Activated naive CD8-positive, alpha-beta T cell (primary cell): ENCODE results near the gene WDFY3.

Source experiments
- H3K27ac Mint-ChIP-seq: one replicate; pipeline ENCODE4 v1.8.0; 2021; ENCODE audit warnings: mixed read lengths
- H3K27me3 Mint-ChIP-seq: one replicate; pipeline ENCODE4 v1.8.0; 2021; ENCODE audit warnings: mixed read lengths
- H3K36me3 Mint-ChIP-seq: one replicate; pipeline ENCODE4 v1.8.0; 2021; ENCODE audit warnings: mixed read lengths
- H3K4me1 Mint-ChIP-seq: one replicate; pipeline ENCODE4 v1.8.0; 2021; ENCODE audit warnings: low read depth, mixed read lengths
- H3K4me3 Mint-ChIP-seq: one replicate; pipeline ENCODE4 v1.8.0; 2021; ENCODE audit warnings: mild to moderate bottlenecking, mixed read lengths
- H3K9me3 Mint-ChIP-seq: one replicate; pipeline ENCODE4 v1.8.0; 2021; ENCODE audit warnings: low read depth, mixed read lengths

Gene WDFY3

DNA sequence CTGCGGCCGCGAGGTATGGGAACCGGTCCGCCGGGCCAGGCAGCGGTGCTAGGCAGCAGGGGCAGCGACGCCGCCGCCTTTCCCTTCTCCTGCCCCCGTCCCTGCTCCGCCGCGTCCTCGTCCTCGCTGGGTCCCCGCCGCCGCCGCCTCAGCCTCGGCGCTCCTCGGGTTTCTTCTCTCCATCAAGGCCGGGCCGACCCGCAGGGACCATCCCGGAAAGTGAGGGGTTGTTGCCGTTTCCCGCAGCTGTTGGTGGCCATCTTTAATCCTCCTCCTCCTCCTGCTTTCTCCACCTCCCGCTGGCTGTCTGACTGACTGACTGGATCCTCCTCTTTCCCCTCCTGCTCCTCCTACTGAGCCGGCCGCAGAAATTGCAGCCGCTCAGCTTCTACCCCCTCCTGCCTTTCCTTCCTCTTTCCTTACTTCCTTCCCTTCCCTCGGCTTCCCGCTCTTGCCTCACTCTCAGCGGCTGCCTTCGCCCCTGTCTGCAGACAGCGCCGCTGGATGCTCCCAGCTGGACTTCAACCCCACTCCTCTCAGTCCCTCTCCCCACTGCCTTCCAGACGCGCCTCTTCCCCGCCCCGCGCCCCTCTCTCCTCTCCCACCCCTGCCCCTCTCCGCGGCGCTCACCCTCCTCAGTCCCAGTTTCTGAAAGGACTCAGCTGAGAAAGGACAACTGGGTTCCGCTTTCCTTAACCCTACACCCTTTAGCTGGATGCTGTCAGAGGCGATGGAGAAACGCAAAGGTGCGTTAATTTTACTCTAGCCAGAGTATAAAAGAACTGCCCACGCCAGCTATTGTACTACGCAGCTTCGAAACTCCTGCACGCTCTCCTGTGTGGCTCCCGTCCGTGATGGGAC lies at the start of gene WDFY3:
TSS of gene WDFY3 (minus strand) at position 309 of the 861 bp plus-strand sequence. CDS start 106,099 bp downstream, outside the sequence.
- H3K36me3 Mint-ChIP-seq: no peaks in the 10 kb centered on the region
- peak within 1 kb of the TSS; percentile 89 for H3K4me3 Mint-ChIP-seq
- H3K9me3 Mint-ChIP-seq: no peaks in the 10 kb centered on the region
- H3K4me1 Mint-ChIP-seq: peaks cover 16% of the 10 kb centered on the region
- peaks cover 29% of the 10 kb centered on the region for H3K27me3 Mint-ChIP-seq
- no peak within 1 kb of the TSS for H3K27ac Mint-ChIP-seq

DNA sequence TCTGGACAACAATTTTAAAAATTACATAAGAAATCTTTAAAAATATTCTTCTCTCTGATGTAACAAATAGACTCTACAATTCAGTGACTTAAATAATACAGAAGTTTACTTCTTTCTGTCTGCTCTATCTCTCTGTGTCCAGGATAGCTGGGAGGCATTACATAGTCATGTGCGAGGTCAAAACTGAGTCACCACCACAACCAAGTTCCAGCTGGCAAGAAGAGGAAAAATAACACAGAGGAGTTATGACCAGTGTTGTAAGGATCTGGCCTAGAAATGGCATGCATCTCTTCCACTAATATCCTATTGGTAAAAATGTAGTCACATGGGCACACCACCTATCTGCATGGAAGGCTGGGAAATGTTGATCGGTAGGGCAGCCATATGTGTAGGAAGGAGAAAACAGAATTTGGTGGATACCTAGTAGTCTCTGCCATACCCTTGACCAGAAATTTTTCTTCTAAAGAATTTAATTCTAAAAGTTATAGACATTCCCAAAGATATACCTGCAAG lies 39.4 kb upstream of the WDFY3 start:
- Mint-ChIP-seq H3K4me3 (no peak overlapping the region), H3K9me3 (no peaks in the 10 kb centered on the region), H3K36me3 (no peaks in the 10 kb centered on the region)

GRCh38 chr4:85000343-85000742 lies 33.9 kb upstream of the WDFY3 start:
- H3K27me3 Mint-ChIP-seq: no peaks in the 10 kb centered on the region
- H3K9me3 Mint-ChIP-seq: no peaks in the 10 kb centered on the region
- no peak overlapping the region for H3K4me3 Mint-ChIP-seq
- no peaks in the 10 kb centered on the region for H3K4me1 Mint-ChIP-seq
- H3K36me3 Mint-ChIP-seq: no peaks in the 10 kb centered on the region
- H3K27ac Mint-ChIP-seq: no peak overlapping the region

More for the DNA sequence above, 39.4 kb upstream of the WDFY3 start:
- Mint-ChIP-seq H3K27me3 (no peaks in the 10 kb centered on the region), H3K27ac (no peak overlapping the region), H3K4me1 (no peaks in the 10 kb centered on the region)

- H3K27me3 Mint-ChIP-seq: no peaks in the 10 kb centered on the region
These were observed 28.9 kb upstream of the WDFY3 start for GRCh38 chr4:84995386-84995785.

DNA sequence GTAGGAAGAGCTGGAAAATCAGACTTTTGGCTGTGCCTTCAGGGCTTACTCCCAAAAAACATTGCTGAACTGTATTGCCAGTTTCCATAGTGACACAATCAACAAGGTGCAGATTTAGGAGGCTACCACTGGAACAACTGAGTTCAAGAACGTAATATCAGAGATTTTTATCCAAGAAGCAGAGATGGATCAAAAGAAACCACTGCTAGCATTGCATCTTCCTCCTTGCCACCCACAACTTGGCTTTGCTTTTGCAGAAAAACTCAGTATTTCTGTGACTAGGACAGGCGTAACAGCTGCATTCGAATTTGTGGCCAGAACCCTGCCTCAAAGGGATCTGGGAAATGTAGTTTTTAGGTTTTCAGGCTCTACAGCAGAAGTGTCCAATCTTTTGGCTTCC lies 27.8 kb upstream of the WDFY3 start:
- Mint-ChIP-seq H3K4me3 (no peak overlapping the region), H3K27me3 (no peaks in the 10 kb centered on the region), H3K9me3 (peaks cover 3% of the 10 kb centered on the region), H3K36me3 (no peaks in the 10 kb centered on the region), H3K27ac (no peak overlapping the region), H3K4me1 (no peaks in the 10 kb centered on the region)

More at GRCh38 chr4:84995386-84995785, 28.9 kb upstream of the WDFY3 start:
- Mint-ChIP-seq H3K9me3 (peaks cover 2% of the 10 kb centered on the region), H3K36me3 (no peaks in the 10 kb centered on the region), H3K27ac (no peak overlapping the region), H3K4me3 (no peak overlapping the region), H3K4me1 (no peaks in the 10 kb centered on the region)

DNA sequence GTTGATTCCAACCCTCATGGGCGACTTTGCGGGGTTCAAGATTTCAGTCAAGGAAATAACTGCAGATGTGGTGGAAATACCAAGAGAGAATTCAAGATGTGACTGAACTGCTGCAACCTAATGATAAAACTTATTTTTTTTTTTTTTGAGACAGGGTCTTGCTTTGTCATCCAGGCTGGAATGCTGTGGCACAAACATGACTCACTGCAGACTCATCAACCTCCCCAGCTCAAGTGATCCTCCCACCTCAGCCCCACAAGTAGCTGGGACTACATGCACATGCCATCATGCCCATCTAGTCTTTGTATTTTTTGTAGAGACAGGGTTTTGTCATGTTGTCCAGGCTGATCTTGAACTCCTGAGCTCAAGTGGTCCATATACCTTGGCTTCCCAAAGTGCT lies 19.5 kb upstream of the WDFY3 start:
- H3K36me3 Mint-ChIP-seq: no peaks in the 10 kb centered on the region
- H3K4me3 Mint-ChIP-seq: no peak overlapping the region
- no peak overlapping the region for H3K27ac Mint-ChIP-seq
- H3K9me3 Mint-ChIP-seq: peaks cover 3% of the 10 kb centered on the region
- H3K27me3 Mint-ChIP-seq: peaks cover 2% of the 10 kb centered on the region
- no peaks in the 10 kb centered on the region for H3K4me1 Mint-ChIP-seq

DNA sequence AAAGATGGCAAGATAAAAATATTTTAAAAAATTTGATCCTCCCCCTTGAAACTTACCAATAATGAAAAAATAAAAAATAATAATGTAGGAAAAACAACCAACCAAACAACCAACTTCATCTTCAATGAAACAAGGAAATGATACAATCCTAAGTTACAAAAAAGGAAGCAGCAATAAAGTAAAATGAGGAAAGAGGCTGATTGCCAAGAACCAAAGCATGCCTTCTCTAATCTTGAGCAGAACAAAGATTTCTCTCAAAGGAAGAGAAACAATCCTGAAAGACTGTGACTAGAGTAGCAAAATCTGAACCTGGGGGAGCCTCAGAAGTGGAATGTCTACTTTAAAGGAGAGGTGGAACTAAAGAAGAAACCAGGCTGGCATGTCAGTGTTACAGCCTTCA lies 10.9 kb upstream of the WDFY3 start:
- Mint-ChIP-seq H3K4me1 (no peaks in the 10 kb centered on the region), H3K36me3 (no peaks in the 10 kb centered on the region), H3K27ac (no peak overlapping the region), H3K4me3 (no peak overlapping the region), H3K9me3 (no peaks in the 10 kb centered on the region), H3K27me3 (peaks cover 9% of the 10 kb centered on the region)

DNA sequence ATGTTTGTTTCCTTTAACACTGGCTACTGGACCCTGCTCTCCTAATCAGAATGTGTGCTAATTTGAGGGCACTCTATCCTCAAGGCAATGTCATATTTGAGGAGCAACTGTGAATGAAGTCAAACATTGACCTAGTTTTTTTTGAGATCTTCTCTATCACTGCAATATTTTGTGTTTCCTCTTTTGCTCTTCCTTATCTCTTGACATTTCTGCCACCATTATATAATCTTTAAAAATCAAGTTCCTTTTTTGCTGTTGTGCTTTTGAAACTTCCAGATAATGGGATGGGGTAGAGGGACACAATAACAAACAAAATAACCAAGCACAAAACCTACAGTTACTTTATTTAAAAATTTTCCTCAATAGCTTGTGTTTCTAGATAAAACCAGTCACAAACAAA lies 7.4 kb upstream of the WDFY3 start:
- Mint-ChIP-seq H3K27ac (no peak overlapping the region), H3K4me1 (no peaks in the 10 kb centered on the region), H3K27me3 (peaks cover 15% of the 10 kb centered on the region), H3K4me3 (no peak overlapping the region), H3K36me3 (no peaks in the 10 kb centered on the region), H3K9me3 (no peaks in the 10 kb centered on the region)

GRCh38 chr4:84971319-84971932 lies 4.9 kb upstream of the WDFY3 start:
- H3K36me3 Mint-ChIP-seq: no peaks in the 10 kb centered on the region
- no peak overlapping the region for H3K27ac Mint-ChIP-seq
- no peak overlapping the region for H3K4me3 Mint-ChIP-seq
- H3K27me3 Mint-ChIP-seq: peaks cover 27% of the 10 kb centered on the region
- H3K9me3 Mint-ChIP-seq: no peaks in the 10 kb centered on the region
- peaks cover 10% of the 10 kb centered on the region for H3K4me1 Mint-ChIP-seq

GRCh38 chr4:84968925-84969324 lies 2.4 kb upstream of the WDFY3 start:
- H3K27me3 Mint-ChIP-seq: peaks cover 29% of the 10 kb centered on the region
- H3K9me3 Mint-ChIP-seq: no peaks in the 10 kb centered on the region
- H3K27ac Mint-ChIP-seq: no peak overlapping the region
- H3K4me1 Mint-ChIP-seq: peaks cover 16% of the 10 kb centered on the region
- H3K36me3 Mint-ChIP-seq: no peaks in the 10 kb centered on the region
- H3K4me3 Mint-ChIP-seq: no peak overlapping the region

DNA sequence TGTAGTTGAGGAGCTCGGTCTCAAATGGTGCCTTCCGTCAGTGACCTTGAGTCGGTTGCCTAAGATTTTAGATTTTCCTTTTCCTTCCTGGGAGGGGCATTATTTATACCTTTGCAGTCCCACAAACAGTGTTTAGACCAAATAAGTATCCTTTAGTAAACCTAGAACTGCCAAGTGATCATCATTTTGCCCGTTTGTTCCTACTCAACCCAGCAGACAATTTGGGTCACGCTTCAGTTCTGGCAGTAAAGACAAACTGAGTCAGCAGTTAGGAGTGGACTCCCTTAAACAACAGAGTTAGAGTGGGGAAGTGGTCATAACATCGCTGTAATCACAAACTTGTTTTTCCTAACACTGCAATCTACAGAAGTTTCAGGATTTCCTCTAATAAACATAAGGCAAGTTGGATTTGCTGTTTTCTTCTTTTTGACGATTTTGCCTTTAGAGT lies 777 bp upstream of the WDFY3 start:
- Mint-ChIP-seq H3K36me3 (no peaks in the 10 kb centered on the region), H3K27ac (no peak overlapping the region), H3K4me3 (peak overlapping the region; percentile 89), H3K27me3 (peaks cover 27% of the 10 kb centered on the region), H3K9me3 (no peaks in the 10 kb centered on the region), H3K4me1 (peaks cover 16% of the 10 kb centered on the region)

- Mint-ChIP-seq H3K36me3 (no peaks in the 10 kb centered on the region), H3K9me3 (no peaks in the 10 kb centered on the region), H3K27me3 (peaks cover 29% of the 10 kb centered on the region), H3K27ac (no peak overlapping the region), H3K4me1 (peaks cover 16% of the 10 kb centered on the region), H3K4me3 (peak overlapping the region; percentile 78)
These were observed 723 bp downstream of the WDFY3 start for GRCh38 chr4:84965553-84966381.

- Mint-ChIP-seq H3K27ac (no peak overlapping the region), H3K4me1 (peaks cover 16% of the 10 kb centered on the region), H3K27me3 (peaks cover 32% of the 10 kb centered on the region), H3K36me3 (no peaks in the 10 kb centered on the region), H3K4me3 (peak overlapping the region; percentile 78), H3K9me3 (no peaks in the 10 kb centered on the region)
These were observed 1.4 kb downstream of the WDFY3 start for GRCh38 chr4:84964995-84965552.

DNA sequence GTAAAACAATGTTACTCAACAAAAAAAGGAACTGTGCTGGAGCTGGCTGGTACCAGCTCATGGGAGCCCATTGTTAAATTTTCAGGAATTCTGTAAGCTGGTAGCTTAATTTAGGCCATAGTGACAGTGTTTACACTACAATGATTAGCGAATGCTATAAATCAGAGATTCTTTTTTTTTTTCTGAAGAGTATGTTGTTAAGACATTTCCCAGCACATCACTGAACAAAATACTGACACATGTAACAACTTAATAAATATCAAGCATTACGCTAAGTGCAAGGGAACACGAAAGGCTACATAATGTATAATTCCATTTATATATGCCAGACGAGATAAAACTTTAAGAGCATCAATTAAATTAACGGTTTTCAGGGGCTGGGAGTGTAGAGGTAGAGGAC lies 4.4 kb downstream of the WDFY3 start:
- no peaks in the 10 kb centered on the region for H3K9me3 Mint-ChIP-seq
- H3K4me1 Mint-ChIP-seq: peaks cover 13% of the 10 kb centered on the region
- peaks cover 22% of the 10 kb centered on the region for H3K27me3 Mint-ChIP-seq
- H3K4me3 Mint-ChIP-seq: no peak overlapping the region
- H3K27ac Mint-ChIP-seq: no peak overlapping the region
- H3K36me3 Mint-ChIP-seq: no peaks in the 10 kb centered on the region
